Activated CD4-positive, alpha-beta memory T cell treated with anti-CD3 and anti-CD28 coated beads, Interleukin-2, amount 10 ng/mL, durations not matched to agents 7 days and 5 days (primary cell): ENCODE data around the gene WDR70. TPM values are rescaled to one million over a fixed set of nuclear protein-coding genes. Genes with fewer than 3 reads are reported as not detected.
"Not testable (repeated sequence)": the region's sequence is repeated elsewhere in the genome, so short reads cannot be mapped to it uniquely, and the experiment has no call there.

Experiments
- CTCF ChIA-PET: fragments of 350-600 bp; sonication (Branson Sonifier 250); formaldehyde crosslinking; loops from one replicate; lab custom pipeline; 2021; ENCODE audit warnings: antibody characterized with exemption, inconsistent platforms; lab: Charles Lee
- POLR2A ChIA-PET: fragments of 350-600 bp; sonication (Branson Sonifier 250); formaldehyde crosslinking; loops from one replicate; lab custom pipeline; 2021; ENCODE audit warnings: antibody characterized with exemption; lab: Charles Lee
- DNase-seq: peaks from one replicate; pipeline ENCODE4 v3.0.0-alpha.2; 2020
- H3K27ac Mint-ChIP-seq: one replicate; pipeline ENCODE4 v1.8.0; 2021; ENCODE audit warnings: mild to moderate bottlenecking, mixed read lengths
- H3K27me3 Mint-ChIP-seq: one replicate; pipeline ENCODE4 v1.8.0; 2021; ENCODE audit warnings: mixed read lengths
- H3K36me3 Mint-ChIP-seq: one replicate; pipeline ENCODE4 v1.8.0; 2021; ENCODE audit warnings: low read depth, mixed read lengths
- H3K4me1 Mint-ChIP-seq: one replicate; pipeline ENCODE4 v1.8.0; 2021; ENCODE audit warnings: mixed read lengths
- H3K4me3 Mint-ChIP-seq: one replicate; pipeline ENCODE4 v1.8.0; 2021; ENCODE audit warnings: mild to moderate bottlenecking, mixed read lengths
- H3K9me3 Mint-ChIP-seq: one replicate; pipeline ENCODE4 v1.8.0; 2021; ENCODE audit warnings: mixed read lengths
- total RNA-seq, 2 experiments: library from RNA; stranded (reverse); gene quantifications; one replicate each; pipeline ENCODE4 v1.2.3, GENCODE V29; 2021

Gene WDR70
- 10 to 100 TPM; 25.7 to 26.9 TPM for total RNA-seq

DNA sequence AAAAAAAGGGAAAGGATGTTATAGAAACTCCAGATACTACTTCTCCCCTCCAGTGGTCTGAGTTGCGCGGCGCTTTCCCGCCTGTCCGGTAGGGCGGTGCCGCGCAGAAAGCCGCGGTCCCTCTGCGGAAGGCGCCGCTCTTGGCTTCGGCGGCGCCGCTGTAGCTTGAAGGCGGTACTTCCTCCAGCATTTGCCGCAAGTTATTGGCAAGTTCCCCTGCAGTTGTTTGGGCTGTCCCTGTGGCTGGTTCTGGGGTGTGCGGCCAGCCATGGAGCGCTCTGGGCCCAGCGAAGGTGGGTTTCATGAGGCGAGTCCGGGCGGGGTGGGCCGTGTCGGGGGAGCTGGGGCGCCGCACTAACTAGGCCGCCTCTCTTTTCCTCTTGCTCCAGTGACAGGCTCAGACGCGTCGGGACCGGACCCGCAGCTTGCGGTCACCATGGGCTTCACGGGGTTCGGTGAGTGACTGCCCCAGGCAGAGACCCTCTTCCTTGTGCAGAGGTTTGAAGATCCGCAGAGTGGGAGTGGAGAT lies at the start of gene WDR70:
TSS of gene WDR70 (plus strand) at position 219 of the 529 bp plus-strand sequence. CDS start at position 269, 50 bp downstream.
- DNase-seq: peak; percentile 84
- ChIA-PET POLR2A (interaction anchor here (0.7 to 2.0 kb wide), 4 partner anchors 8 to 319 kb away, joined by 3 to 36 read pairs (median 3); partner anchors contain the start of gene NUP155), CTCF (interaction anchor here (0.7 to 2.9 kb wide), 16 partner anchors 8 to 1793 kb away, joined by 3 to 45 read pairs (median 4); partner anchors contain the start of genes CPLANE1 and NUP155)
- Mint-ChIP-seq H3K36me3 (peaks cover 10% of the 10 kb centered on the region), H3K4me1 (peaks cover 18% of the 10 kb centered on the region), H3K4me3 (peak within 1 kb of the TSS; percentile 95), H3K27ac (peak within 1 kb of the TSS; percentile 72)
- H3K27me3 Mint-ChIP-seq, H3K9me3 Mint-ChIP-seq: not testable (repeated sequence)

GRCh38 chr5:37334754-37335153 lies 44.4 kb upstream of the WDR70 start:
- H3K9me3 Mint-ChIP-seq, H3K27ac Mint-ChIP-seq, POLR2A ChIA-PET, H3K27me3 Mint-ChIP-seq, CTCF ChIA-PET, H3K4me1 Mint-ChIP-seq, DNase-seq, H3K4me3 Mint-ChIP-seq: not testable (repeated sequence)
- peaks cover 49% of the 10 kb centered on the region for H3K36me3 Mint-ChIP-seq

DNA sequence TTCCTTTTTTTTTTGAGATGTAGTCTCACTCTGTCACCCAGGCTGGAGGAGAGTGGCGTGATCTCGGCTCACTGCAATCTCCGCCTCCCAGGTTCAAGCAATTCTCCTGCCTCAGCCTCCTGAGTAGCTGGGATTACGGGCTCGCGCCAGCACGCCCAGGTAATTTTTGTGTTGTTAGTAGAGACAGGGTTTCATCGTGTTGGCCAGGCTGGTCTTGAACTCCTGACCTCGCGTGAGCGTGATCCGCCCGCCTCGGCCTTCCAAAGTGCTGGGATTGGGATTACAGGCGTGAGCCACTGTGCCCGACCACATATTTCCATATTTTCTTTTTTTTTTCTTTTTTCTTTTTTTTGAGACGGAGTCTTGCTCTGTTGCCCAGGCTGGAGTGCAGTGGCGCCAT lies 36.4 kb upstream of the WDR70 start:
- H3K4me3 Mint-ChIP-seq, DNase-seq, POLR2A ChIA-PET, H3K9me3 Mint-ChIP-seq, H3K4me1 Mint-ChIP-seq, H3K27ac Mint-ChIP-seq, CTCF ChIA-PET, H3K27me3 Mint-ChIP-seq: not testable (repeated sequence)
- H3K36me3 Mint-ChIP-seq: peaks cover 55% of the 10 kb centered on the region

- Mint-ChIP-seq H3K36me3 (peaks cover 27% of the 10 kb centered on the region), H3K27ac (no peak overlapping the region), H3K27me3 (no peaks in the 10 kb centered on the region), H3K4me1 (no peaks in the 10 kb centered on the region), H3K9me3 (no peaks in the 10 kb centered on the region), H3K4me3 (no peak overlapping the region)
- POLR2A ChIA-PET: no interaction called here
- CTCF ChIA-PET: no interaction called here
- no peak for DNase-seq
Measured at GRCh38 chr5:37355161-37355560, 24.0 kb upstream of the WDR70 start.

- Mint-ChIP-seq H3K9me3 (no peaks in the 10 kb centered on the region), H3K36me3 (peaks cover 23% of the 10 kb centered on the region), H3K27ac (peak overlapping the region; percentile 93), H3K27me3 (no peaks in the 10 kb centered on the region), H3K4me1 (peaks cover 43% of the 10 kb centered on the region), H3K4me3 (peak overlapping the region; percentile 98)
- ChIA-PET CTCF (interaction anchor here (1.1 to 3.4 kb wide), 4 partner anchors 8 to 43 kb away, joined by 3 to 45 read pairs (median 8); partner anchors contain the start of gene WDR70), POLR2A (interaction anchor here (0.9 to 2.7 kb wide), 18 partner anchors 9 to 1220 kb away, joined by 3 to 36 read pairs (median 4); partner anchors contain the start of genes CPLANE1, NADK2, NIPBL and WDR70)
- no peak for DNase-seq
Measured at GRCh38 chr5:37370550-37370863, 8.6 kb upstream of the WDR70 start.

DNA sequence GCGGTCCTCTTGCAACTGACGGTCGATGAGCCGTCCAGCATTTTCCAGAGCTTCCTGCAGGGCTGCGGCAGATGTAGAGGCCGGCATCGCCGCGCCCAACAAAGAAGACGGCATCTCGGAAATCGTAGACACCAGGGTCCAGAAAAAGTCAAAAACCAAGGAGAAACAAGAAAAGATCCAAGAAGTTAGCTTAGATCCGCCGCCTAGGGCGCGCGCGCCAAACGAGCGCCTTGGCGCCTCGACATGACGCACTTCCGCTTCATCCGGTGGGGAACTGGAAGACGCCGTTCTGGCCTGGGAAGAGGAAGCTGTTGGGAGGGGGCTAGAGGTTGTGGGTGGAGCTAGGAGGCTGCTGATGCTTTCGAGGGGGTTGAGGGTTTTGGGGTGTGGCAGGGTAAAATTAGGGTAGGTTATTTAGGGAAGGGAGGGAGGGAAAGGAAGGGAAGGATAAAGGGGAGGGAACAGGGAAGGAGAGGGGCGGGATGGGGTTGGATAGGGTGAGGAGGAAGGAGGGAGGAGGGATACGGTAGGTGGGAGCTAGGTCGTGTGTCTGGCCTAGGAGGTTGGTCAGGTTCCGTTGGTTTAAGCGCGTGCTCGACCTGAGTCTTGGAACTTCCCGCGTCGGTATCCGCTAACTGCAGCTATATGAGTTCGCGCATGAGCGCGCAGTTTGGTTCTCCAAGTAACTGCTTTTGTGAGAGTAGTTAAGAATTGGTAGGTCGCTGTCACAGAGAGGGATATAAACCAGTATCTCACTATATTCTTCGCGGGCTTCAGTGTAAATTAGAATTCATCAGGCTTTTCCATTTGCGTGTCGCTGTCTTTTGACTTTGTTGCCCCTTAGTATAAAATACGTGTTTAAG lies 8.0 kb upstream of the WDR70 start, which contains the start of gene NUP155:
TSS of gene NUP155 (minus strand) at position 243 of the 863 bp plus-strand sequence. CDS start at position 114, 129 bp downstream.
- CTCF ChIA-PET: interaction anchor here (1.1 to 3.4 kb wide), 7 partner anchors 8 to 821 kb away, joined by 3 to 45 read pairs (median 4); partner anchors contain the start of gene WDR70

GRCh38 chr5:37375091-37375490 lies 4.0 kb upstream of the WDR70 start:
- no peak overlapping the region for H3K4me3 Mint-ChIP-seq
- ChIA-PET POLR2A (no interaction called here), CTCF (no interaction called here)
- H3K27me3 Mint-ChIP-seq: no peaks in the 10 kb centered on the region
- no peaks in the 10 kb centered on the region for H3K9me3 Mint-ChIP-seq
- H3K4me1 Mint-ChIP-seq: peaks cover 20% of the 10 kb centered on the region
- H3K27ac Mint-ChIP-seq: no peak overlapping the region
- DNase-seq: no peak
- H3K36me3 Mint-ChIP-seq: peaks cover 7% of the 10 kb centered on the region

More for the DNA sequence above, 8.0 kb upstream of the WDR70 start, which contains the start of gene NUP155:
- no peaks in the 10 kb centered on the region for H3K9me3 Mint-ChIP-seq
- no peaks in the 10 kb centered on the region for H3K27me3 Mint-ChIP-seq
- peak within 1 kb of the TSS; percentile 98 for H3K4me3 Mint-ChIP-seq
- POLR2A ChIA-PET: interaction anchor here (0.9 to 2.7 kb wide), 18 partner anchors 8 to 1220 kb away, joined by 3 to 36 read pairs (median 4); partner anchors contain the start of genes CPLANE1, NADK2, NIPBL and WDR70
- peak; percentile 90 for DNase-seq
- H3K27ac Mint-ChIP-seq: peak within 1 kb of the TSS; percentile 93
- peaks cover 23% of the 10 kb centered on the region for H3K36me3 Mint-ChIP-seq
- H3K4me1 Mint-ChIP-seq: peaks cover 39% of the 10 kb centered on the region

- H3K4me1 Mint-ChIP-seq: peaks cover 18% of the 10 kb centered on the region
- H3K27ac Mint-ChIP-seq, H3K9me3 Mint-ChIP-seq, H3K36me3 Mint-ChIP-seq, H3K27me3 Mint-ChIP-seq, DNase-seq: not testable (repeated sequence)
- CTCF ChIA-PET: interaction anchor here (1.0 to 2.9 kb wide), 2 partner anchors 8 to 9 kb away, joined by 4 to 45 read pairs; partner anchors contain the start of gene NUP155
- H3K4me3 Mint-ChIP-seq: peak overlapping the region; percentile 95
- POLR2A ChIA-PET: interaction anchor here (2.0 kb wide), 1 partner anchor 7 kb away, joined by 36 read pairs; the partner anchor contains the start of gene NUP155
Measured at GRCh38 chr5:37378066-37378465, 1.1 kb upstream of the WDR70 start.

- Mint-ChIP-seq H3K27ac (no peak overlapping the region), H3K36me3 (peaks cover 19% of the 10 kb centered on the region), H3K27me3 (no peaks in the 10 kb centered on the region), H3K9me3 (no peaks in the 10 kb centered on the region), H3K4me3 (no peak overlapping the region), H3K4me1 (no peaks in the 10 kb centered on the region)
- CTCF ChIA-PET: no interaction called here
- no peak for DNase-seq
- POLR2A ChIA-PET: no interaction called here
Measured at GRCh38 chr5:37391591-37391990, 12.5 kb downstream of the WDR70 start.

GRCh38 chr5:37396352-37396751 lies 17.2 kb downstream of the WDR70 start:
- H3K9me3 Mint-ChIP-seq: no peaks in the 10 kb centered on the region
- CTCF ChIA-PET: no interaction called here
- no peak overlapping the region for H3K27ac Mint-ChIP-seq
- no peaks in the 10 kb centered on the region for H3K27me3 Mint-ChIP-seq
- no peak overlapping the region for H3K4me3 Mint-ChIP-seq
- DNase-seq: no peak
- peaks cover 28% of the 10 kb centered on the region for H3K36me3 Mint-ChIP-seq
- POLR2A ChIA-PET: no interaction called here
- H3K4me1 Mint-ChIP-seq: no peaks in the 10 kb centered on the region

- Mint-ChIP-seq H3K4me1 (no peaks in the 10 kb centered on the region), H3K36me3 (peaks cover 20% of the 10 kb centered on the region), H3K9me3 (no peaks in the 10 kb centered on the region), H3K4me3 (no peak overlapping the region), H3K27me3 (no peaks in the 10 kb centered on the region), H3K27ac (no peak overlapping the region)
- DNase-seq: no peak
- POLR2A ChIA-PET: no interaction called here
- CTCF ChIA-PET: interaction anchor here (0.7 to 2.4 kb wide), 2 partner anchors 13 to 14 kb away, joined by 3 to 10 read pairs; no protein-coding TSS in a partner anchor
Measured at GRCh38 chr5:37400501-37400900, 21.4 kb downstream of the WDR70 start.

- H3K4me1 Mint-ChIP-seq: no peaks in the 10 kb centered on the region
- ChIA-PET POLR2A (interaction anchor here (0.7 kb wide), 1 partner anchor 12 kb away, joined by 3 read pairs; no protein-coding TSS in a partner anchor), CTCF (interaction anchor here (0.6 to 2.4 kb wide), 24 partner anchors 8 to 780 kb away, joined by 3 to 33 read pairs (median 4); partner anchors contain the start of genes NUP155 and WDR70)
- no peak overlapping the region for H3K4me3 Mint-ChIP-seq
- H3K27me3 Mint-ChIP-seq: no peaks in the 10 kb centered on the region
- peaks cover 14% of the 10 kb centered on the region for H3K36me3 Mint-ChIP-seq
- no peak for DNase-seq
- no peak overlapping the region for H3K27ac Mint-ChIP-seq
- no peaks in the 10 kb centered on the region for H3K9me3 Mint-ChIP-seq
Measured at GRCh38 chr5:37412515-37412914, 33.4 kb downstream of the WDR70 start.
